ENCODE results near the gene HLF. TPM values are rescaled to one million over a fixed set of nuclear protein-coding genes. Genes with fewer than 3 reads are reported as not detected.
A peak's percentile ranks its signal among the peaks of the same experiment; 100 is the strongest.

Gene HLF
- total RNA-seq, 1 experiment from 2014 or later: not detected

DNA sequence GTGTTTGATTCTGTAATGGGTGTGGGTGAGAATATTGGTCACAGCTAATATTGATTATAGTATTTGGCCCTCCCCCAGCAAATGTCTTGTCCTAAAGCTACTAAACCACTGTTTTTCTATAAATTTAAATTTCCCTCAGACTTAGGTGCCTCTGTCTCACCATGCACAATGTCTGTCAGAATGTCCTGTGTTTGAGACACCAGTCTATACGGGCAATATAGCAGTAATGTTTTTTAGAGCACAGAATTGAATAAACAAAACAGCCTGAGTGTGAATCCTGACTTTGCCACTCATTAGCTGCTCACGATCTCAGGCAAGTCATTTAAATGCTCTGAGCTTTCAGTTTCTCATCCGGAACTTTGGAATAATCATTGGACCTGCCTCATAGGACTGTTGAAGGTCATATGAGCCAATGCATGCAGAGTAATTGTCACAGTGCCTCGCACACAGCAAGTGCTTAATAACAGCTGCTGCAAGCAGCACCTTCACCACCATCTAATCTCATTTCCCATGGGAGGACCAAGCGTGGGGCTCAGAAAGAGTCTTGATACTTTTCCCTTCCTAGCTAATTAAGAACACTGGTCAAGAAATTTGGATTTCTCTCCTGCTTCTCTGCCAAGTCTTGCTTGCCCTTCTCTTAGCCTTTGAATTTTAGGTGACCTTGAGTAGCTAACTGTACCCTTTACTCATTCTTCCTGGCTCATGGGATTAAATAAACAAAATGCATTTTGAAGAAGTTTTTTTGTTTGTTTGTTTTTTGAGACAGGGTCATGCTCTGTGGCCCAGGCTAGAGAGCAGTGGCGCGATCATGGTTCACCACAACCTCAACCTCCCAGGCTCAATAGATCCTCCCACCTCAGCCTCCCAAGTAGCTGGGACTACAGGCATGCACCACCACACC, 9.8 kb downstream of the HLF start:
- Histone ChIP-seq H3K36me3 (ENCODE audit: insufficient read depth, low read length) (no peaks in the 10 kb centered on the region), H4K20me1 (ENCODE audit: insufficient read depth, low read depth, low read length) (no peaks in the 10 kb centered on the region), H3K27ac (ENCODE audit: low read length) (no peak overlapping the region), H3K27me3 (ENCODE audit: low read length) (0 out of 2 replicates have a peak, but pooled peaks cover 2% of the 10 kb centered on the region), H3K79me2 (ENCODE audit: low read length) (no peaks in the 10 kb centered on the region), H3K9me2 (replicated peaks; ENCODE audit: insufficient read depth, low read length) (no peaks in the 10 kb centered on the region), H3K4me2 (ENCODE audit: low read depth, low read length, poor library complexity, severe bottlenecking) (no peak overlapping the region), H3K4me1 (ENCODE audit: low read length) (no peaks in the 10 kb centered on the region), H3K9ac (ENCODE audit: low read length) (no peak overlapping the region), H2AFZ (ENCODE audit: low read length) (no peak overlapping the region), H3K4me3 (ENCODE audit: low read length) (no peak overlapping the region), H3K9me3 (ENCODE audit: low read length) (no peaks in the 10 kb centered on the region)
- DNase-seq: peak; percentile 9

DNA sequence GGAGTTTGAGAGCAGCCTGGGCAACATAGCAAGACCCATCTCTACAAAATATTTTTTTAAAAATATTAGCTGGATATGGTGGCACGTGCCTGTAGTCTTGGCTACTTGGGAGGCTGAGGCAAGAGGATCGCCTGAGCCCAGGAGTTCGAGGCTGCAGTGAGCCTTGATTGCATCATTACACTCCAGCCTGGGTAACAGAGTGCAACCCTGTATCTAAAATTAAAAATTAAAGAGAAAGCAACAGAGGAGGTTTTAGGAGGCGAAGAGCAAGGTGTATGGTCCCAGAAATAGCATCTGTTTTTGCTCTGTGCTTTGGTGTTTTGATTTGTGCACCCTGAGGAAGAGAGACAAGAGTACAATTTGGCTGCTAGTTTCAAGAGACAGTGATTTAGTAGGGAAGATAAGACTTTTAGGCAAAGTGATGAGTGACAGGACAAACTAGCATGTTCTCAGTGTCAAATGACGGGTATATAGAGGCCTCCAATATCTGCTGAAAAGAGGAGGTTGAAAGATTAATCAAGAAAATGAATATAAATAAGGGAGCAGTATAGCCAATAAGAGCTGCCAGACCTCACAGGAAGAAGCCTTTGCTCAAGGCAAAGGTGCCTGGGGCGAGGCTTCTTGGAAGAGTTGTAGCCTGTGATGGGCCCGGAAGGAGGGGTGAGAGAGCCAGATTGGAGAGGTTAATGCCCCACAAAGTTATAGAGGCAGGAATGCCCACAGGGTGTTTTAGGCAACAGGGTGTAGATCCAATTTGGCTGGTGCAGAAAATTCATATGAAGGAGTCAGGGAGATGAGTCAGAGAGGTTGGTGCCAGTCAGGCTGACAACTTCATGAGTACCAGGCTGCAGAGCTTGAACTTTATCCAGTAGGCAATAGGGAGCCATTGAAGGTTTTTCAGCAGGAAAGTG, 11.4 kb downstream of the HLF start:
- Histone ChIP-seq H3K27ac (ENCODE audit: low read length) (no peak overlapping the region), H3K9me3 (ENCODE audit: low read length) (no peaks in the 10 kb centered on the region), H3K4me2 (ENCODE audit: low read depth, low read length, poor library complexity, severe bottlenecking) (no peak overlapping the region), H3K9ac (ENCODE audit: low read length) (no peak overlapping the region), H3K4me3 (ENCODE audit: low read length) (no peak overlapping the region), H3K9me2 (replicated peaks; ENCODE audit: insufficient read depth, low read length) (no peaks in the 10 kb centered on the region), H3K27me3 (ENCODE audit: low read length) (0 out of 2 replicates have a peak, but pooled peaks cover 2% of the 10 kb centered on the region), H3K36me3 (ENCODE audit: insufficient read depth, low read length) (no peaks in the 10 kb centered on the region), H4K20me1 (ENCODE audit: insufficient read depth, low read depth, low read length) (no peaks in the 10 kb centered on the region), H3K4me1 (ENCODE audit: low read length) (no peaks in the 10 kb centered on the region), H3K79me2 (ENCODE audit: low read length) (no peaks in the 10 kb centered on the region), H2AFZ (ENCODE audit: low read length) (no peak overlapping the region)
- peak; percentile 5 for DNase-seq

DNA sequence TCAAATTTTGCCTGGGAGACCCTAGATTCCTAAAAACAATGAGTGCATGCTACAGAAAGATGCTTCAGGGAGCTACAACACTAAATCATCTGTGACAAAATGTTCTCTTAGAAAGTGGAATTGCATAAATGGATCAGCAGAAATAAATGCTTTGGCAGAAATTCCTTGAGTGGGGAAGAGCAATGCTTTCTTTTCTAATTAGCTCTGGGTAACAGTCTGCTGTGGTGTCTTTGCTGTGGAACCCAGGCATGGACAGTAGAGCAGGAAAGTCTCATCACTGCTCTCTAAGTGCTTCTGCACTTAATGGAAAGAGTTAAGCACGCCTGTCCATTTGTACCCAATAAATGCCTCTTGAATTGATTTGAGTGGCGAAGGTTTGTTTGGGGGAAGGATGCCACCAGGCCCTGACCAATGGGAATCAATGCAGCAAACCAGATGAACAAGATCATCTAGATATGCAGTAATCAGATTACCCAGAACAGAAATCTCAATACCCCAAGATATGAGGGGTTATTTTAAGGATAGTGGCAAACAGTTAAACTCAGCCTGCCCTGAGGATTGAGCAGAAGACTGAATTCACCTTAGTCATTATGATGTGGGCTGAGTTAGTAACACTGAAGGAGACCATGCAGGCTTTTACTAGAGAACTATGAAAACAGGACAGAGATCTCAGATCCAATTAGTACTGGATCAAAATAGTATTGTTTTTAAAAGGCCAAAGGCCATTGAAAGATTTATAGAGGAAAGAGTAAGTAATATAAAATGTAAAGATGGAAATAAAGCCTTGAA, 13.6 kb downstream of the HLF start:
- H3K79me2 ChIP-seq (ENCODE audit: low read length): no peaks in the 10 kb centered on the region
- no peak overlapping the region for H3K9ac ChIP-seq (ENCODE audit: low read length)
- no peaks in the 10 kb centered on the region for H3K36me3 ChIP-seq (ENCODE audit: insufficient read depth, low read length)
- H4K20me1 ChIP-seq (ENCODE audit: insufficient read depth, low read depth, low read length): no peaks in the 10 kb centered on the region
- H3K9me2 ChIP-seq (replicated peaks; ENCODE audit: insufficient read depth, low read length): no peaks in the 10 kb centered on the region
- H3K4me2 ChIP-seq (ENCODE audit: low read depth, low read length, poor library complexity, severe bottlenecking): no peak overlapping the region
- no peak overlapping the region for H3K27ac ChIP-seq (ENCODE audit: low read length)
- no peak overlapping the region for H3K4me3 ChIP-seq (ENCODE audit: low read length)
- H3K27me3 ChIP-seq (ENCODE audit: low read length): 0 out of 2 replicates have a peak, but pooled peaks cover 2% of the 10 kb centered on the region
- H2AFZ ChIP-seq (ENCODE audit: low read length): no peak overlapping the region
- no peak for DNase-seq
- H3K4me1 ChIP-seq (ENCODE audit: low read length): no peaks in the 10 kb centered on the region
- no peaks in the 10 kb centered on the region for H3K9me3 ChIP-seq (ENCODE audit: low read length)

DNA sequence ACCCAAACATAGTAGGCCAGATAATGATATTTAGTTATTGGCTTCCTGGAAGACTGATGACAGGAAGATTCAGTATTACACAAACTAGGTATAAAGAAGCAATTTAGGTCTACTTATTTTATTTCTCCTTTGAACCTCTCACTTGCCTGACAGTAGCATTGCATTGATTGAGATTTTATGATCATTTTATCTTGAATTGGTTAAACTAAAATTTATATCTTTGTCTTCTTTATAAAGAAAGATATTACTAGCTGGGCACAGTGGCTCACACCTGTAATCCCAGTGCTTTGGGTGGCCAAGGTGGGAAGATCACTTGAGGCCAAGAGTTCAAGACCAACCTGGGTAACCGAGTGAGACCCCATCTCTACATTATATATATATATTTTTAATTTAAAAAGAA, 14.4 kb downstream of the HLF start:
- Histone ChIP-seq H3K27me3 (ENCODE audit: low read length) (0 out of 2 replicates have a peak, but pooled peaks cover 2% of the 10 kb centered on the region), H3K4me1 (ENCODE audit: low read length) (no peaks in the 10 kb centered on the region), H3K9ac (ENCODE audit: low read length) (no peak overlapping the region), H3K9me2 (replicated peaks; ENCODE audit: insufficient read depth, low read length) (no peaks in the 10 kb centered on the region), H2AFZ (ENCODE audit: low read length) (no peak overlapping the region), H3K4me2 (ENCODE audit: low read depth, low read length, poor library complexity, severe bottlenecking) (no peak overlapping the region), H3K4me3 (ENCODE audit: low read length) (no peak overlapping the region), H3K9me3 (ENCODE audit: low read length) (no peaks in the 10 kb centered on the region), H3K27ac (ENCODE audit: low read length) (no peak overlapping the region), H4K20me1 (ENCODE audit: insufficient read depth, low read depth, low read length) (no peaks in the 10 kb centered on the region), H3K36me3 (ENCODE audit: insufficient read depth, low read length) (no peaks in the 10 kb centered on the region), H3K79me2 (ENCODE audit: low read length) (no peaks in the 10 kb centered on the region)
- no peak for DNase-seq

DNA sequence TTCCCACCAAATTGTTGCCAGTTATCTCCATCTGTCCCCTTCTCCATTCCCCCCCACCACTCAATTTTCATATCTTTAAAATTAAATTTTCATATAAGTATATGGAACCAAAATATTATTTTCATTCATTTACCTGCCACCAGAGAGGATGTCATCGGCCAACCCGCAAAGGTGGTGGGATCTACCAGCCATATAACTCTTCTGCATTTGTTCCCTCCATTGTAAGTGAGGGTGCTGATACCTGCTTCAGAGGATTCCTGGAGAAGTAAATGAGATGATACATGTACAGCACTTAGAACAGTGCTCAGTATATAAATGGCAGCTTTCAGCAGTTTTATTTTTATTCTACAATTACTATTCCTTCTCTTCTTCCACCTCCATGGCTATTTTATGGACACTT, 15.0 kb downstream of the HLF start:
- no peak overlapping the region for H3K9ac ChIP-seq (ENCODE audit: low read length)
- H3K4me3 ChIP-seq (ENCODE audit: low read length): no peak overlapping the region
- no peaks in the 10 kb centered on the region for H3K9me3 ChIP-seq (ENCODE audit: low read length)
- no peaks in the 10 kb centered on the region for H3K4me1 ChIP-seq (ENCODE audit: low read length)
- H2AFZ ChIP-seq (ENCODE audit: low read length): no peak overlapping the region
- no peak overlapping the region for H3K27ac ChIP-seq (ENCODE audit: low read length)
- no peak overlapping the region for H3K4me2 ChIP-seq (ENCODE audit: low read depth, low read length, poor library complexity, severe bottlenecking)
- H3K36me3 ChIP-seq (ENCODE audit: insufficient read depth, low read length): no peaks in the 10 kb centered on the region
- no peaks in the 10 kb centered on the region for H3K79me2 ChIP-seq (ENCODE audit: low read length)
- no peaks in the 10 kb centered on the region for H3K9me2 ChIP-seq (replicated peaks; ENCODE audit: insufficient read depth, low read length)
- H3K27me3 ChIP-seq (ENCODE audit: low read length): no peaks in the 10 kb centered on the region
- DNase-seq: no peak
- no peaks in the 10 kb centered on the region for H4K20me1 ChIP-seq (ENCODE audit: insufficient read depth, low read depth, low read length)

DNA sequence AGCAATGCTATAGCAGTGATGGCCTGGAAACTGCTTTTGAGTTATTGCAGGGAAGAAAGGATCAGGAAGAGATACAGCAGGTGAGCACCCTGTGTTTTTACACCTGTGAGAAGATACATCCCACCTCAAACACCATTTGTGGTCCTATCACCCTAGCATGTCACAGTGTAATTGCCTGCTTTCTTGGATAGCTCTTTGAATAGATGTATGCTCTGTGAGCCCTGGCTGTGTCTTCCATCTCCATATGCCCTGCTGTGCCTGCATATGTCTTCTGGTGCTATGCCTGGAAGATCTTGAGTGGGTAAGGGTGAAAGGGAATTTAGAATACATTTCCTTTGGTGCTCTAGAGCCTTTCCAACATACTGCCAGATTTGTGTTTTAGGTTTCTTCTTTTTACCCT, 15.5 kb downstream of the HLF start:
- Histone ChIP-seq H3K9ac (ENCODE audit: low read length) (no peak overlapping the region), H3K4me1 (ENCODE audit: low read length) (no peaks in the 10 kb centered on the region), H4K20me1 (ENCODE audit: insufficient read depth, low read depth, low read length) (no peaks in the 10 kb centered on the region), H3K9me2 (replicated peaks; ENCODE audit: insufficient read depth, low read length) (no peaks in the 10 kb centered on the region), H3K27ac (ENCODE audit: low read length) (no peak overlapping the region), H3K9me3 (ENCODE audit: low read length) (no peaks in the 10 kb centered on the region), H2AFZ (ENCODE audit: low read length) (no peak overlapping the region), H3K36me3 (ENCODE audit: insufficient read depth, low read length) (no peaks in the 10 kb centered on the region), H3K79me2 (ENCODE audit: low read length) (no peaks in the 10 kb centered on the region), H3K27me3 (ENCODE audit: low read length) (no peaks in the 10 kb centered on the region), H3K4me3 (ENCODE audit: low read length) (no peak overlapping the region), H3K4me2 (ENCODE audit: low read depth, low read length, poor library complexity, severe bottlenecking) (no peak overlapping the region)
- no peak for DNase-seq

DNA sequence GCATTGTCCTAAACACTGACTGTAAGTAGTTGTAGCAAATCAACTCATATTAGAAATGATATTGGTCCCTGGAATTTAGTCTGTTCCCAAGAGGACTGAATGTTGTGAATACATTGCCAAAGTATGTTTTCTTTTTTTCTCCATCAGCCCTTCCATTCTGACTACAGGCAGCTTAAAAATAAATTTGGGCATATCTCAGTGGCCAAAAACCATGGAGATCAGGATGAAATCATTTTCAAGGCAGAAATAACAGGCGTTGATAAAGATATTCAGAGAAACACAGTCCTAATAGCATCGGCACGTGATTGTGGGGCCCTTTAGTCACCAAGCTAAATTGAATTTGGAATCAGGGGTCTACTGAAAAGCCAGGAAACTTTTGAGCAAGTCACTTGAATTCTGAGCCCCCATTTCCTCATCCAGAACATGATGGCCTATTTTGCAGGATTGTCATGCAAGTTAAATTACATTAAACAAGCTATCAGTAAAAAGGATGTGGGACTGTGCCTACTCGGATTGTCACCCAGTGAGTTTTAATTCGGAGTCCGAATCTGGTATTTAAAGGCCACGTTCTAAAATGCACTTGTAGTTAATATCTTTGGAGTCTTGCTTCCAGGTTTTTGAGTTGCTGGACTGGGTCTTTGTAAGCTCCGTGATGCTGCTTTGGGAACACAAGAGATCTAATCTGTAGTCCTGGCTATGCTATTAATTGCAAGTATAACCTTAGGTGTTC, 17.1 kb downstream of the HLF start:
- no peak for DNase-seq
- Histone ChIP-seq H3K9me3 (ENCODE audit: low read length) (no peaks in the 10 kb centered on the region), H3K27me3 (ENCODE audit: low read length) (no peaks in the 10 kb centered on the region), H4K20me1 (ENCODE audit: insufficient read depth, low read depth, low read length) (no peaks in the 10 kb centered on the region), H3K4me1 (ENCODE audit: low read length) (no peaks in the 10 kb centered on the region), H3K9me2 (replicated peaks; ENCODE audit: insufficient read depth, low read length) (no peaks in the 10 kb centered on the region), H3K27ac (ENCODE audit: low read length) (no peak overlapping the region), H3K36me3 (ENCODE audit: insufficient read depth, low read length) (no peaks in the 10 kb centered on the region), H2AFZ (ENCODE audit: low read length) (no peak overlapping the region), H3K4me3 (ENCODE audit: low read length) (no peak overlapping the region), H3K9ac (ENCODE audit: low read length) (no peak overlapping the region), H3K4me2 (ENCODE audit: low read depth, low read length, poor library complexity, severe bottlenecking) (no peak overlapping the region), H3K79me2 (ENCODE audit: low read length) (no peaks in the 10 kb centered on the region)

Data from Karpas-422 (cell line).